T-helper 1 cell (primary cell): ENCODE results near the gene AMPD2.
A peak's percentile ranks its signal among the peaks of the same experiment; 100 is the strongest.

Experiments
- DNase-seq, 5 donors: peaks; one replicate each; pipeline ENCODE4 v3.0.0-alpha.2; 2012 to 2020

The AMPD2 gene

GRCh38 chr1:109630898-109631512 is 11.4 kb downstream of the AMPD2 start:
- DNase-seq, result no peak

- no peak for DNase-seq
These were observed 12.2 kb downstream of the AMPD2 start for GRCh38 chr1:109631513-109632505.

GRCh38 chr1:109632671-109633346 is 13.2 kb downstream of the AMPD2 start:
- no peak for DNase-seq

- no peak for DNase-seq
These were observed 14.7 kb downstream of the AMPD2 start for GRCh38 chr1:109634292-109634691.

GRCh38 chr1:109634771-109635750 is 15.4 kb downstream of the AMPD2 start:
- no peak for DNase-seq

GRCh38 chr1:109635862-109636200 is 16.2 kb downstream of the AMPD2 start:
- no peak for DNase-seq

- DNase-seq, result no peak
These were observed 16.7 kb downstream of the AMPD2 start for GRCh38 chr1:109636201-109636952.

GRCh38 chr1:109637446-109637845 is 17.8 kb downstream of the AMPD2 start:
- no peak for DNase-seq

GRCh38 chr1:109639063-109639840 is 19.6 kb downstream of the AMPD2 start:
- no peak for DNase-seq

- DNase-seq, result no peak
These were observed 20.2 kb downstream of the AMPD2 start for GRCh38 chr1:109639841-109640184.

GRCh38 chr1:109640285-109640865 is 20.7 kb downstream of the AMPD2 start:
- DNase-seq, result peak; percentile 68 to 89 (median 73)

GRCh38 chr1:109641078-109641740 is 21.6 kb downstream of the AMPD2 start:
- DNase-seq, result no peak

- no peak for DNase-seq
These were observed 22.2 kb downstream of the AMPD2 start for GRCh38 chr1:109641861-109642260.

GRCh38 chr1:109642626-109643025 is 23.0 kb downstream of the AMPD2 start:
- DNase-seq, result no peak

- DNase-seq, result peak; percentile 63 to 82 (median 70)
These were observed 24.0 kb downstream of the AMPD2 start for GRCh38 chr1:109643385-109644230.

GRCh38 chr1:109644670-109645069 is 25.0 kb downstream of the AMPD2 start:
- DNase-seq, result no peak

GRCh38 chr1:109649491-109649914 is 29.9 kb downstream of the AMPD2 start:
- no peak for DNase-seq

- no peak for DNase-seq
These were observed 31.0 kb downstream of the AMPD2 start for GRCh38 chr1:109650609-109651008.

GRCh38 chr1:109652402-109652801 is 32.8 kb downstream of the AMPD2 start:
- DNase-seq, result no peak
